ES-I3 (cell line): ENCODE measurements around the gene TMPRSS9.
"Not testable (repeated sequence)": the region's sequence is repeated elsewhere in the genome, so short reads cannot be mapped to it uniquely, and the experiment has no call there.

Experiments
- H3K36me3 ChIP-seq: 2 replicates; pipeline ENCODE4 v1.6.1; 2013; ENCODE audit warnings: mild to moderate bottlenecking, low read length, control low read depth, moderate library complexity; ENCODE audit not compliant: insufficient read depth
- H3K4me1 ChIP-seq: 2 replicates; pipeline ENCODE4 v1.6.1; 2013; ENCODE audit warnings: mild to moderate bottlenecking, control low read depth, low read length; ENCODE audit not compliant: insufficient read depth
- H3K9ac ChIP-seq: 2 replicates; pipeline ENCODE4 v1.6.1; 2013; ENCODE audit warnings: low read depth, mild to moderate bottlenecking, low read length, moderate library complexity
- H3K9me3 ChIP-seq: 2 replicates; pipeline ENCODE4 v1.6.1; 2013; ENCODE audit warnings: mild to moderate bottlenecking, low read length, moderate library complexity; ENCODE audit not compliant: control insufficient read depth, insufficient read depth

Gene TMPRSS9

GRCh38 chr19:2416321-2417097, 56.4 kb downstream of the TMPRSS9 start:
- Histone ChIP-seq H3K9ac (no peak overlapping the region), H3K4me1 (no peaks in the 10 kb centered on the region), H3K36me3 (no peaks in the 10 kb centered on the region; the same call in 1 of the 2 replicates), H3K9me3 (no peaks in the 10 kb centered on the region)

- H3K36me3 ChIP-seq, H3K9me3 ChIP-seq, H3K9ac ChIP-seq, H3K4me1 ChIP-seq: not testable (repeated sequence)
These were observed 57.4 kb downstream of the TMPRSS9 start for GRCh38 chr19:2417436-2417835.

GRCh38 chr19:2417881-2418406, 57.9 kb downstream of the TMPRSS9 start:
- no peak overlapping the region for H3K9ac ChIP-seq
- H3K36me3 ChIP-seq: no peaks in the 10 kb centered on the region; the same call in 1 of the 2 replicates
- H3K4me1 ChIP-seq: no peaks in the 10 kb centered on the region
- H3K9me3 ChIP-seq: no peaks in the 10 kb centered on the region

GRCh38 chr19:2419754-2420153, 59.7 kb downstream of the TMPRSS9 start:
- H3K9me3 ChIP-seq: no peaks in the 10 kb centered on the region
- no peak overlapping the region for H3K9ac ChIP-seq
- no peaks in the 10 kb centered on the region for H3K4me1 ChIP-seq
- no peaks in the 10 kb centered on the region; the same call in 1 of the 2 replicates for H3K36me3 ChIP-seq

GRCh38 chr19:2420490-2420889, 60.4 kb downstream of the TMPRSS9 start:
- no peaks in the 10 kb centered on the region; the same call in 1 of the 2 replicates for H3K4me1 ChIP-seq
- H3K9ac ChIP-seq: no peak overlapping the region
- H3K9me3 ChIP-seq: no peaks in the 10 kb centered on the region
- no peaks in the 10 kb centered on the region; the same call in 1 of the 2 replicates for H3K36me3 ChIP-seq

GRCh38 chr19:2421581-2422306, 61.7 kb downstream of the TMPRSS9 start:
- Histone ChIP-seq H3K4me1 (peaks cover 3% of the 10 kb centered on the region; the same call in 1 of the 2 replicates), H3K36me3 (no peaks in the 10 kb centered on the region; the same call in 1 of the 2 replicates), H3K9me3 (no peaks in the 10 kb centered on the region), H3K9ac (no peak overlapping the region)

- H3K4me1 ChIP-seq: peaks cover 3% of the 10 kb centered on the region; the same call in 1 of the 2 replicates
- H3K9me3 ChIP-seq: no peaks in the 10 kb centered on the region
- no peak overlapping the region for H3K9ac ChIP-seq
- H3K36me3 ChIP-seq: no peaks in the 10 kb centered on the region
These were observed 63.2 kb downstream of the TMPRSS9 start for GRCh38 chr19:2423071-2423914.

GRCh38 chr19:2423915-2424685, 64.0 kb downstream of the TMPRSS9 start:
- Histone ChIP-seq H3K9me3 (no peaks in the 10 kb centered on the region), H3K4me1 (peaks cover 3% of the 10 kb centered on the region; the same call in 1 of the 2 replicates), H3K9ac (peak overlapping the region; percentile 25; the same call in 1 of the 2 replicates), H3K36me3 (no peaks in the 10 kb centered on the region)

GRCh38 chr19:2424686-2425621, 64.9 kb downstream of the TMPRSS9 start:
- Histone ChIP-seq H3K36me3 (no peaks in the 10 kb centered on the region), H3K4me1 (peaks cover 3% of the 10 kb centered on the region; the same call in 1 of the 2 replicates), H3K9ac (peak overlapping the region; percentile 45), H3K9me3 (no peaks in the 10 kb centered on the region)

- no peaks in the 10 kb centered on the region for H3K9me3 ChIP-seq
- H3K9ac ChIP-seq: peak overlapping the region; percentile 98
- peaks cover 1% of the 10 kb centered on the region; the same call in 1 of the 2 replicates for H3K36me3 ChIP-seq
- peaks cover 3% of the 10 kb centered on the region; the same call in 1 of the 2 replicates for H3K4me1 ChIP-seq
These were observed 65.8 kb downstream of the TMPRSS9 start for GRCh38 chr19:2425622-2426581.

- Histone ChIP-seq H3K9ac (peak overlapping the region; percentile 98), H3K9me3 (no peaks in the 10 kb centered on the region), H3K36me3 (peaks cover 7% of the 10 kb centered on the region; the same call in 1 of the 2 replicates), H3K4me1 (peaks cover 3% of the 10 kb centered on the region; the same call in 1 of the 2 replicates)
These were observed 66.8 kb downstream of the TMPRSS9 start for GRCh38 chr19:2426611-2427428.
